NCI-H146 treated with DMSO at 0.1 percent for 48 hours (cell line): ENCODE data around the gene SLC9C1.
A peak's percentile ranks its signal among the peaks of the same experiment; 100 is the strongest.
"Not testable (repeated sequence)": the region's sequence is repeated elsewhere in the genome, so short reads cannot be mapped to it uniquely, and the experiment has no call there.

Source experiments
- DNase-seq: peaks from one replicate; lab custom pipeline; 2025; ENCODE audit not compliant: unreplicated experiment; lab: John Stamatoyannopoulos, UW

SLC9C1 gene

GRCh38 chr3:112199622-112200316 is 94.2 kb downstream of the SLC9C1 start:
- no peak for DNase-seq

DNA sequence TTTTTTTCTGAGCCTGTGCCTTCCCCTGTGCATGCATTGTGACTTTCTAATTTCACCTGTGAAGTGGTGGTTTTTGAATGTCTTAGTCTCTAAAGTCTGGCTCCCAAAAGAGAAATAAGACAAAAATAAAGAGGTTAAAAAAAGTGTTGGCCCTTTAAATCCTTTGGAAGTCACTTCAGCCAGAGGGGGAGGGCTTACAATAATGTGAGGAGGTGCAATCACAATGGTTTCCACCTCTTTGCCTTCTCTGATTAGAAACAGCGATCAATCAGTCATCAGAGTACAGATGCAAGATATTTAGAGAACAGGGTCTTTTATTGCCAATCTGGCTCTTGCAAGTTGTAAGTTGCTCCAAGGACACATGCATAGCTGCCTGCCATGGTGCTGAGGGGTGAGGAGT is 96.9 kb downstream of the SLC9C1 start:
- DNase-seq: no peak

DNA sequence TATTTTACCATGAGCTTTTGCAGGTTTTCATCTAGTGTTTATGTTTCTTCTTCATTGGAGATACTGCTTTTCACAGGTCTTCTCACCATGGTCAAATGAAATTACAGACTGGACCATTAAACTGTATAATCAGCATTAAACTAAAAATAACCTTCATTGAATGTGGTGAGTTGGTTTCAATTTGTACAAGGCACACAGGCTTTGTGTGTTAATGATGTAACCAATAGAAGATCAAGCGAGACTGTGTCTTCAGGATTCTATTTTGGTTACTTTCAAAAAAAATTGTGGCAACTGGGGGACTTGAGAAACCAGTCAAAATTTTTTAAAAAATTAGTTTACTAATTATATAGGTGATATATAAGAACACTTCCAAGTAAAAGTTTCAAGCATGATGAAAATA is 106.7 kb downstream of the SLC9C1 start:
- no peak for DNase-seq

- DNase-seq: not testable (repeated sequence)
These were observed 108.5 kb downstream of the SLC9C1 start for GRCh38 chr3:112185423-112186035.

- DNase-seq: no peak
These were observed 118.4 kb downstream of the SLC9C1 start for GRCh38 chr3:112175646-112176045.

DNA sequence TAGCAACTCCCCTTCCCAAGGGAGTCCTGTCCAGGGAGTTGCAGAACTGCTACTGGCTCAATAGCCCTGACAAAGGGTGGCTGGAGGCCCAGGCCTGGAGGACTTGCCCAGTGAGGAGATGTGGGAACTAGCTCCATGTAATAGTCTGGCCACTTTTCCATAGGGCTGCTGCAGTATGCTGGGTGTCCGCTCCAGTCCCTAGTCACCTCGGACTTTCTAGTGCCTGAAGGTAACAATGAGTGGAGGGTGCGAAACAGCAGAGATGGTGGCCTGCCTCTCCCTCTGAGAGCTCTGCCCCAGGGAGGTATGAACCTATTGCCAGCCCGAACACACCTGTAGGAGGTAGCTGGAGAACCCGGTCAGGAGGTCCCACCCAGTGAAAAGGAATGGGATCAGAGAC is 119.0 kb downstream of the SLC9C1 start:
- no peak for DNase-seq

DNA sequence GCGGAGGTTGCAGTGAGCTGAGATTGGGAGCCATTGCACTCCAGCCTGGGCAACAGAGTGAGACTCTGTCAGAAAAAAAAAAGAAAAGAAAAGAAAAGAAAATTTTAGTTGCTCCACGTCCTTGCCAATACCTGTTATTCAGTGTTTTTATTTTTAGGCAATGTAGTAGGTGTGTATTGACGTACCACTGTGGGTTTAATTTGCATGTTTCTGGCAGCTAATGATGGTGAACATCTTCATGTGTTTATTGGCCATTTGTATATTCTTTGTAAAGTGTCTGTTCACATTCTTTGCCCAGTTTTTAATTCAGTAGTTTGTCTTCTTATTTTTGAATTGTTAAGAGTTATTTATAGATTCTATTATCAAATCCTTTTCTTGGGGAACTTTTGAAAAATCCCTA is 122.9 kb downstream of the SLC9C1 start:
- DNase-seq: no peak

DNA sequence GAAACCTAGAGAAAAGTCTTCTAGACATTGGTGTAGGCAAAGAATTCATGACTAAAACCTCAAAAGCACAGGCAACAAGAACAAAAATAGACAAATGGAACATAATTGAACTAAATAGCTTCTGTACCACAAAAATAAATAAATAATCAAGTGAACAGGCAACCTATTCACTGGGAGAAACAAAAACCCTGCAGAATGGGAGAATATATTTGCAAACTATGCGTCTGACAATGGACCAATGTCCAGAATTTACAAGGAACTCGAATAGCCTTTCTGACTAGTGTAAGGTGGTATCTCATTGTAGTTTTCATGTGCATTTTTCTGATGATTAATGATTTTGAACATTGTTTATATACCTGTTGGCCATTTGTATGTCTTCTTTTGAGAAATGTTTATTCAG is 124.0 kb downstream of the SLC9C1 start:
- no peak for DNase-seq

GRCh38 chr3:112167758-112168157 is 126.3 kb downstream of the SLC9C1 start:
- no peak for DNase-seq

DNA sequence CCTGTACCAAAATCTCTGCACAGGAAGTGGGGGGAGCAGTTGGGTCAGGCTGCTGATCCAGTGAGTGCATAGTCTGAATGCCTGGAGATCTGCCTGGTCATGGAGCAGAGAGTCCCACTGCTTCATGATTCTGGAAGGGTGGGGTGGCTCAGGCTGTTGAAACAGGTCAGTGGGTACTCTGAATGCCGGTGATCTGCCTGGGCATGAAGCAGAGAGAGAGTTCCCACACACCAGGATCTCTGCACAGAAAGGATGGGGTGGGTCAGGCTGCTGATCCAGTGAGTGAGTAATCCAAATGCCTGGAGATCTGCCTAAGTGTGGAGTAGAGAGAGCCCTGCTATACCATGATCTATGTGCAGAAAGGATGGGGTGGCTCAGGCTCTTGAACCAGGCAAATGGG is 144.9 kb downstream of the SLC9C1 start:
- DNase-seq: no peak

DNA sequence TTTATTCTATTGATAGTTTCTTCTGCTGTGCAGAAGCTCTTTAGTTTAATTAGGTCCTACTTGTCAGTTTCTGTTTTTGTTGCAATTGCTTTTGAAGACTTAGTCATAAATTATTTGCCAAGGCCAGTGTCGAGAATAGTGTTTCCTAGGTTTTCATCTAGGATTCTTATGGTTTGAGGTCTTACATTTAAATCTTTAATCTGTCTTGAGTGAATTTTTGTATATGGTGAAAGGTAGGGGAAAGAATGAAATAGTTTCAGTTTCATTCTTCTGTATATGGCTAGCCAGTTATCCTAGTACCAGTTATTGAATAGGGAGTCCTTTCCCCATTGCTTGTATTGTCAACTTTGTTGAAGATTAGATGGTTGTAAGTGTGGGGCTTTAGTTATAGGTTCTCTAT is 150.3 kb downstream of the SLC9C1 start:
- no peak for DNase-seq

DNA sequence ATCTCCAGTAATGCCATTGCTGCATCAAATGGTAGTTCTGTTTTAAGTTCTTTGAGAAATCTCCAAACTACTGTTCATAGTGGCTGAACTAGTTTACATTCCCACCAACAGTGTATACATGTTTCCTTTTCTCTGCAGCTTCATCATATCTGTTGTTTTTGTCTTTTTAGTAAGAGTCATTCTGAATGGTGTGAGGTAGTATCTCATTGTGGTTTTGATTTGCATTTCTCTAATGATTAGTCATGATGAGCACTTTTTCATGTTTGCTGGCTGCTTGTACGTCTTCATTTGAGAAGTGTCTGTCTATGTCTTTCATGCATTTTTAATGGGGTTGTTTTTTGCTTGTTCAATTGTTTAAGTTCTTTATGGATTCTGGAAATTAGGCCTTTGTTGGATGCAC is 150.8 kb downstream of the SLC9C1 start:
- DNase-seq: no peak

DNA sequence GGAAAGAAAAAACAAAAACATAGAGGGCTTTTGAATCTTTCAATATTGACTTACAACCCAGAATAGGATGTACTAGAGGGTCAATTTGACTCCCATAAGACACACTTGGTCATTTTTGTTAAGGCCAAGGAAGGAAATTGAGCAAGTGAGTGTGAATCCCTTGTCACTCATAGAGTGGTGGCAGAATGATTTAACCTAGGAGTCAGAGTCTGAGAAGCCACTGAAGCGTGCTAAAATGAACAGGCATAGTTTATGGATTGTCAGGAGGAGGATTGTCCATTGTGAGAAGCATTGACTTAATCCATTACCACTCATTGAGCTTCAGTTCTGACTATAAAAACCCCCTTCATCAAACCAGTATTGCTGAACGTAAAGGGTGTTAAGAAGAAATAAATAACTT is 152.7 kb downstream of the SLC9C1 start:
- no peak for DNase-seq

- no peak for DNase-seq
These were observed 153.4 kb downstream of the SLC9C1 start for GRCh38 chr3:112140584-112140983.

DNA sequence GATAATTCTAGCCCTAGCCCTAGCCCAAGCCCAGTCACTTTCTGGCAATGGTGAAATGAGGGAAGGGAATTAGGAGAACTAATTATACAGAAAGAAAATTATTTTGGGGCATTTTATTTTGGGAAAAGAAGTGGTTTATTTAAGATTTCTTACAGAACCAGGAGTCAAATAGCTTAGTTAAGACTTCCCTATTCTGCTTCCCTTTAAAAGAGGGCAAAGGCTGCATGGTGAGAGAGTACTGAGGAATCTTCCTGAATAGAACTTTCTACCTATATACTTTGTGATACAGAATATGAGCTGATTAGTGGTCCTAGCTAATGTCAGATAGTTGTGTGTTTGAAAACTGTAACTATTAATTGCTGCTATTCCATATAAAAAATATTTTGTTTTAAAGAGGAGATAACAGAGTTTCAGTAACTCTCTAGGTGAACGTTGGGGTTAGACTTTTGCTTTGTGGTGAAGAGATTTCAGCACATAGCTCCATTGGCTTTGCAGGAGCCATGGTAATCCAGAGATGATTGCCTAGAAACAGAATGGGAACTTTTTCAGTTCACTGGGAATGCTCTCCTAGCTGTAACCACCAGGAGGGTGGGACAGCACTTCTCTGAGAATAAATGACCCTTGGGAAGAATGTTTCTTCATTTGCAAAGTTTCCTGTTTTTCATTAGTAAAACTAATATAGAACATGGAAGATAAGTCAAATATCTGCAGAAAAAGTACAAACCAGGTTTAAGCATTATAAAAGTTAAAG is 155.6 kb downstream of the SLC9C1 start:
- DNase-seq: no peak

- DNase-seq: no peak
These were observed 156.2 kb downstream of the SLC9C1 start for GRCh38 chr3:112137781-112138180.

GRCh38 chr3:112136959-112137693 is 156.9 kb downstream of the SLC9C1 start:
- peak; percentile 66 for DNase-seq

DNA sequence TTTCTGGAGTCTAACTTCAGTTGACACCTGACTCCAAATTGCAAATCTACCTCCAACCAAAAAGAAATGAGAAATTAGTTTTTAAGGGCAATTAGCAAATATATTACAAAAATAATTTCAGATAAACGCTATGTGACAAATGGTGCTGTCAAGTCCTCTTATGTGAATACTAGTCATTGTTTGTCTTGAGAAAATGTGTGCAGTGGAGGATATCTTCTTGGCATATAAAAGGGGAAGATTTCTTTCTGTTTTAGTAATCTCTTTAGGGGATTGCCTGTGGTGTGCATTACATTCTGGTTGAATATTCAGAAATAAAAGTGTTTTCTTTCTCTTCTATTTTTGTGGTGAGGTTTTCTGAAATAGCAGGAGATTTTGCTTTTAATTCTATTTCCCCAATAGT is 158.0 kb downstream of the SLC9C1 start:
- no peak for DNase-seq

GRCh38 chr3:112134335-112135124 is 159.5 kb downstream of the SLC9C1 start:
- no peak for DNase-seq

DNA sequence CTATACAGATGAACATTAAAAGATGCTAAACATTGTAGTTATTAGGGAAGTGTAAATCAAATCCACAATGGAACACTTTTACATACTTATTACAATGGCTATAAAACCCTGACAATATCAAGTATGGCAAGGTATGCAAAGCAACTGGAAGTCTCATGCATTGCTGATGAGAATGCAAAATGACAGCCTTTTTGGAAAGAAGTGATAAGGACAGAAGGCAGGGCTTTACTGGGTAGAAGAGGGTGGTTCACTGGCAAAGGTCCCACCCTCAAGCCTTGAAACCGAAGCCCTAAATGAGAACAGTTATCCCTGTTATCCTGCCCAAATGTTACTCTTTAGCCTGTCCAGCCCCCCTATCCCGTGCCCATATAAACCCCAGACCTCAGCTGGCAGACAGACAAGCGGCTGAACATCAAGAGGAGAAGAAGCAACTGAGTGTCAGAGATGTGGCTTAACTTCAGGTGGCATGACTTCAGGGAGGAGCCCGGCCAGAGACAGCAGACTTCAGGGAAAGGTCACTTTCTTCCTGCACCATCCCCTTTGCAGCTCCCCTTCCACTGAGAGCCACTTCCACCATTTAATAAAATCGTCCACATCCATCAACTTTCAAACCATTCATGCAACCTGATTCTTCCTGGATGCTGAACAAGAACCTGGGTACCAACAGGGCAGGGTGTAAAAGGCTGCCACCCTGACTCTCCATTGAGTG is 160.2 kb downstream of the SLC9C1 start:
- DNase-seq: no peak
